ENCODE measurements around the gene C3orf18.
"Not testable (repeated sequence)": the region's sequence is repeated elsewhere in the genome, so short reads cannot be mapped to it uniquely, and the experiment has no call there.

C3orf18 gene

DNA sequence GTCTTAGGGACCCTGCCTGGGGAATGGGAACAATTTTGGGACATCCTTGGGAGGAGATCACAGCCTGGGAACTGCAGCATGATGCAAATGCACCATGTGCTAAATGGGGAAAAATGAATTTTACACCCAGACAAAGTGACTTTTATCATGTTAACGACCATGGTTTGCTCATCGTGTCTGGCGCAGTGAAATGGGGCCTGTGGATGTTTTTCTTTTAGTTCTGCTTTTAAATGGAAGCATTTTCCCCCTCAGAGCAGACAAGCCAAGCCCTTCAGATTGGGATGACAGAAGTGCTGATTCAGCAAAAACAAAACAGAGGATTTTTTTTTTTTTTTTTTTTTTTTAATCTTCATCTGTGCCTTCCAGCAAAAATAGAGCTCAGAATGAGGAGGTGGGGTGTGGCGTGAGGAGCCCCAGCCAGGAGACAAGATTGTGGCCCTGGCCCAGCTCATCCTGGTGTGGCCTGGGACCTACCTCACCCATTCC is 49.8 kb downstream of the C3orf18 start:
- Histone ChIP-seq H3K4me1 (ENCODE audit: insufficient read depth, low read length) (peaks cover 51% of the 10 kb centered on the region), H3K27ac (ENCODE audit: low read depth, low read length) (no peak overlapping the region; the same call in 1 of the 2 replicates), H3K36me3 (ENCODE audit: insufficient read depth, low read length) (no peaks in the 10 kb centered on the region), H3K9me3 (ENCODE audit: insufficient read depth, low read depth, low read length) (no peaks in the 10 kb centered on the region), H3K9ac (ENCODE audit: low read depth, low read length) (no peak overlapping the region), H3K27me3 (ENCODE audit: insufficient read depth, low read length) (no peaks in the 10 kb centered on the region), H3K4me3 (ENCODE audit: low read length) (no peak overlapping the region)
- WGBS, result 85% methylated on average over 4 of the region's 4 CpGs

DNA sequence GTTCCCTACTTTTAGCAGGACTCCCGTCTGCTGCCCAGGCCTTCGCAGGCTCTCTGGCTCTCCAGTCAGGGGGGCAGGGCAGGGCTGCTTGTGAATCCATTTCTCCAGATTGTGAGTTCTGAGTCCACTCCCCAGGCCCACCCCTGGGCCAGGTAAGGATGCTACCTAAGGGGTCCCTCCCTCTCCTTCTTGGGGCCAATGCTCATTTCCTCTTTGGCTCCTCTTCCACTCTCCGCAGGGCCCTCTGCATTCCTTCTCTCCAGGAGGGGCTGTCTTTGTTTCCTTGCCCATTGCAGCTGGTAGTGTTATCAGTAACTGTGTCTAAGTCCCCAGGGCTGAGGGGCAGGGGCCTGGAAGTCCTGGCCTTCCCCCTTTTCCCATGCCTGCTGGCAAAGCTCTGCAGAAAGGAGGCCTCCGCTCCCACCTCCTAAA is 51.1 kb downstream of the C3orf18 start:
- Histone ChIP-seq H3K36me3 (ENCODE audit: insufficient read depth, low read length) (no peaks in the 10 kb centered on the region), H3K27ac (ENCODE audit: low read depth, low read length) (peak overlapping the region; percentile 86), H3K27me3 (ENCODE audit: insufficient read depth, low read length) (no peaks in the 10 kb centered on the region), H3K4me3 (ENCODE audit: low read length) (peak overlapping the region; percentile 38), H3K9ac (ENCODE audit: low read depth, low read length) (peak overlapping the region; percentile 60), H3K4me1 (ENCODE audit: insufficient read depth, low read length) (peaks cover 45% of the 10 kb centered on the region), H3K9me3 (ENCODE audit: insufficient read depth, low read depth, low read length) (no peaks in the 10 kb centered on the region)
- 28% methylated on average over 4 of the region's 4 CpGs for WGBS

DNA sequence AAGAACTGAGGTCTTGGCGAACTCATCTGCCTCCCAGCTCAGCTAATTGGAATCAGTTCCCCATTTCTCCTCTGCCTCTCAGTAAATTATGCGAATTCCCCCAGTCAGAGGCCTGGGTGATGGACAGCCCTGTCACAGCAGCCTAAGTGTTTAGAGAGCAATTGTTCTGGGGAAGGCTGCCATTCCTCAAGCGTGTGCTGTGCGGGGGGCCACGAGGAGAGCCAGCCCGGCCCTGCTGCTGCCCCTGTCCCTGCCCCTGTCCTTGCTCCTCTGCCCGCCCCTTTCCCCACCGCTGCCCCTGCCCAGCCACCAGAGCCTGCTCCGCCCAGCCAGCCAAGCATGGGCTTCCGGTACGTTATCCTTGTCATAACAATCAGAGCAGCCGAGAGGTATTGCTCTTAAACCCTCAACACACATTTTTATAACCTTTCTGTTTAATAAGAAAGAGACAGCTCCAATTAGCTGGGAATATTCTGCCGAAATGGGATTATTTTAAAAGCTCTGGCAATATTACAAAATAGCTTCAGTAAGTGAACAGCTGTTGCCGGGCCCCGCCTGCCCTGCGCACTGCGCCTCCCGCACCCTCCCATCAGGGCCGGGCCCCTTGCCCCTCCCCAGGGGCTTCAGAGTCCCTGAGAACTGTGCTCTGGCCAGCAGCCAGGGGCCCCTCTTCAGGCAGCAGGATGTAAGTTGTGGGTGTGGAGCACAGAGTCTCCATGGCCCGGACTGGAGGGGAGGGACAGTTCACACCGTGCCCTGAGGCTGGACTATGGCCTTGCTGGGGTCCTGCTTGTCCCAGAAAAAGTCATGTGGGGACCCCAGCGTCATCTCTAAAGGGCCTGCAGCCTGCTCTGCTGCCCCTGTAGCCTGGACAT is 51.7 kb downstream of the C3orf18 start:
- Histone ChIP-seq H3K9me3 (ENCODE audit: insufficient read depth, low read depth, low read length) (no peaks in the 10 kb centered on the region), H3K4me1 (ENCODE audit: insufficient read depth, low read length) (peaks cover 38% of the 10 kb centered on the region), H3K4me3 (ENCODE audit: low read length) (peak overlapping the region; percentile 38), H3K9ac (ENCODE audit: low read depth, low read length) (no peak overlapping the region; the same call in 1 of the 2 replicates), H3K27me3 (ENCODE audit: insufficient read depth, low read length) (no peaks in the 10 kb centered on the region), H3K36me3 (ENCODE audit: insufficient read depth, low read length) (no peaks in the 10 kb centered on the region), H3K27ac (ENCODE audit: low read depth, low read length) (peak overlapping the region; percentile 86)
- WGBS, result 8% methylated on average over 22 of the region's 22 CpGs

DNA sequence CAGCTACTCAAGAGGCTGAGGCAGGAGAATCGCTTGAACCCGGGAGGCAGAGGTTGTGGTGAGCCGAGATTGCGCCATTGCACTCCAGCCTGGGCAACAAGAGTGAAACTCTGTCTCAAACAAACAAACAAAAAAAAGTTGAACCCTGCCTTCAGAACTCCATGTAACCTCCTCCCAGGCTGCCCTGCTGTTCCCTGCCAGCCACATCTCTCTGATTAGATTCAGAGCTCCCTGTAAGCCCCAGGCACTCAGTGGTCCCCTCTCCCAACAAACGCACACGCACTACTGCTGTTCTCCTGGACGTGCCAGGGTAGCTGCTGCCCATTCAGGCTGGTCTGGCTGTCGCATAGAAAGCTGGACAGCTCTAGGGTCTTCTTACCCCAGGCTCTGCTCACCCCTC is 54.6 kb downstream of the C3orf18 start:
- H3K4me3 ChIP-seq (ENCODE audit: low read length); H3K36me3 ChIP-seq (ENCODE audit: insufficient read depth, low read length); H3K9ac ChIP-seq (ENCODE audit: low read depth, low read length); H3K27ac ChIP-seq (ENCODE audit: low read depth, low read length); H3K9me3 ChIP-seq (ENCODE audit: insufficient read depth, low read depth, low read length); H3K27me3 ChIP-seq (ENCODE audit: insufficient read depth, low read length): not testable (repeated sequence)
- WGBS, result 93% methylated on average over 8 of the region's 8 CpGs
- peaks cover 27% of the 10 kb centered on the region for H3K4me1 ChIP-seq (ENCODE audit: insufficient read depth, low read length)

DNA sequence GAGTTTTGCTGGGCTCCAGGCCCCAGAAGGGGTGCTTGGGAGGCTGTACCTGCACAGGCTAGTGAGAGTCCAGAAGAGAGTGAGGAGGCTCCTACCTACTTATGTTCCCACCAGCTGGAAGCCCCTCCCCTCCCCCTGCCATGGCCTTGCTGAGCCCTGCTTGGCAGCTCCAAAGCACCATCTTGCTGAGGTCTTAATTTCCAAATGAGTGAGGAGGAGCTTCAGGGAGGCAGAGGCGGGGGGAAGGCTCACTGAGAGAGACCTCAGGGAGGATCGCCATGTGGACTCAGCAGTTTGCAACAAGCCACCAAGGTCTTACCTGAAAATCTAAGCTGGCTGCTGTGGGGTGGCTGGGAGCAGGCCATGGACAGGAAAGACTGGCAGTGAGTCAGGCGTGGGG is 55.4 kb downstream of the C3orf18 start:
- Histone ChIP-seq H3K27me3 (ENCODE audit: insufficient read depth, low read length) (no peaks in the 10 kb centered on the region), H3K4me3 (ENCODE audit: low read length) (no peak overlapping the region), H3K36me3 (ENCODE audit: insufficient read depth, low read length) (no peaks in the 10 kb centered on the region), H3K4me1 (ENCODE audit: insufficient read depth, low read length) (peaks cover 20% of the 10 kb centered on the region), H3K9ac (ENCODE audit: low read depth, low read length) (no peak overlapping the region), H3K27ac (ENCODE audit: low read depth, low read length) (no peak overlapping the region), H3K9me3 (ENCODE audit: insufficient read depth, low read depth, low read length) (no peaks in the 10 kb centered on the region)
- WGBS, result 78% methylated on average over 3 of the region's 3 CpGs

DNA sequence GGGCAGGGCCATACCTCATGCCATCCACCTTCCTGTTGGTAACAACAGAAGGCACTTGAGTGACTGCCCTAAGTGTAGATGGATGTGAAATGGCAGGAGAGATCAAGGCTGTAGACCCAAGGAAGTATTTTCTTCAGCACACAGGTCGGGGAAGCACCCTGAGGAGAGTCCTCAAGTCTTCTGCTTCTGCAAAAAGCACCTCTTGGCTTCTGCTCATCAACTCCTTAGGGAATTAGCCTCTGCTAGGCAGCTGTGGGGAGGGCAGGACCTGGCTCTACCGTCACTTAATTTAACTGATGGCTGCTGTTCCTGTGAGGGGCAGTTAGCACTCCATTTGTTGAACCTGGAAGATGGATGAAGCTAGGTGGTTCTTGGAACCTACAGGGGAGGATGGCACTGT is 57.2 kb downstream of the C3orf18 start:
- Histone ChIP-seq H3K9ac (ENCODE audit: low read depth, low read length) (no peak overlapping the region), H3K27ac (ENCODE audit: low read depth, low read length) (no peak overlapping the region), H3K27me3 (ENCODE audit: insufficient read depth, low read length) (peaks cover 3% of the 10 kb centered on the region; the same call in 1 of the 2 replicates), H3K9me3 (ENCODE audit: insufficient read depth, low read depth, low read length) (no peaks in the 10 kb centered on the region), H3K36me3 (ENCODE audit: insufficient read depth, low read length) (no peaks in the 10 kb centered on the region), H3K4me1 (ENCODE audit: insufficient read depth, low read length) (peaks cover 5% of the 10 kb centered on the region; the same call in 1 of the 2 replicates), H3K4me3 (ENCODE audit: low read length) (no peak overlapping the region)
- WGBS, result 84% methylated on average over 2 of the region's 2 CpGs

DNA sequence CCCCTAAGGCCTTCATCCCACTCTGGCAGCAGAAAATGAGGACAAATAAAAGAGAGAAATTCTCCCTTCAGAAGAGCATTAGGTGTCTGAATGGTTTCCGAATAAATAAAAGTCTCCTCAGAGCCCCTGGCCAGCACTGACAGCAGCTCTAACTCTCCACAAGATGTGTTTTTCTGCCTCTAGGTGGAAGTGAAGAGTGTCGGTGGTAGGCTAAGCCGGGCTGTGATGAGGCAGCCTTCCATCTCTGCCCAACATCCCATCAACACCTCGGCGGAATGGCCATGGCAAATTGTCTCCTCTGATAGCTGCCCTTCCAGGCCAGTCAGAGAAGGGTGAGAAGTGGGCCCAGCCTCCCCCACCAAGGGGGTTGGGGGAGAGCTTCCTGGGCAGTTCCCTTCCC is 57.8 kb downstream of the C3orf18 start:
- Histone ChIP-seq H3K27me3 (ENCODE audit: insufficient read depth, low read length) (peaks cover 9% of the 10 kb centered on the region), H3K9me3 (ENCODE audit: insufficient read depth, low read depth, low read length) (no peaks in the 10 kb centered on the region), H3K9ac (ENCODE audit: low read depth, low read length) (no peak overlapping the region), H3K4me1 (ENCODE audit: insufficient read depth, low read length) (no peaks in the 10 kb centered on the region), H3K4me3 (ENCODE audit: low read length) (no peak overlapping the region), H3K36me3 (ENCODE audit: insufficient read depth, low read length) (no peaks in the 10 kb centered on the region), H3K27ac (ENCODE audit: low read depth, low read length) (no peak overlapping the region)
- WGBS, result 62% methylated on average over 5 of the region's 5 CpGs

DNA sequence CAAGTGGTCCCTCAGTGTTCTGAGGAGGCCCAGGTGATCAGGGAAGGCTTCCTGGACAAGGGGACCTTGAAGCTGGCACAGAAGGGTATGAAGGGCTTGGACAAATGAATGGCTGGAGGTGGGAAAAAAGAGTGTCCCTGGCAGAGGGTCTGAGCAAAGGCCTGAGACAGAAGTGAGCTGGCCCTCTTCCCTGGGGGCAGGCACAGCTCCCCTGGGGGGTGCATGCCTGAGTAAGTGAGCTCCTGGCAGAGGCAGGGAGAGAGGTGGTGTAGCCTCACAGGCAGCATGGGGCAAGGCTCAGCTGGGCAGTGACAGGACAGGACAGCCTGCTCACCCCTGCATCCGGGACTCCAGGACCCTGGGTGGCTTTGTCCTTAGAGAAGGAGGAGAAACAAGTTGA is 58.7 kb downstream of the C3orf18 start:
- no peak overlapping the region for H3K27ac ChIP-seq (ENCODE audit: low read depth, low read length)
- H3K27me3 ChIP-seq (ENCODE audit: insufficient read depth, low read length), result peaks cover 18% of the 10 kb centered on the region
- no peaks in the 10 kb centered on the region for H3K36me3 ChIP-seq (ENCODE audit: insufficient read depth, low read length)
- WGBS, result 67% methylated on average over 1 of the region's 1 CpG
- no peaks in the 10 kb centered on the region for H3K4me1 ChIP-seq (ENCODE audit: insufficient read depth, low read length)
- no peak overlapping the region for H3K4me3 ChIP-seq (ENCODE audit: low read length)
- H3K9me3 ChIP-seq (ENCODE audit: insufficient read depth, low read depth, low read length), result no peaks in the 10 kb centered on the region
- H3K9ac ChIP-seq (ENCODE audit: low read depth, low read length), result no peak overlapping the region

Measured in HUES64 (cell line).